ENCODE results near the gene SPG7.

The SPG7 gene

GRCh38 chr16:89563639-89564392 lies 55.6 kb downstream of the SPG7 start:
- TF ChIP-seq, protein P1, sequence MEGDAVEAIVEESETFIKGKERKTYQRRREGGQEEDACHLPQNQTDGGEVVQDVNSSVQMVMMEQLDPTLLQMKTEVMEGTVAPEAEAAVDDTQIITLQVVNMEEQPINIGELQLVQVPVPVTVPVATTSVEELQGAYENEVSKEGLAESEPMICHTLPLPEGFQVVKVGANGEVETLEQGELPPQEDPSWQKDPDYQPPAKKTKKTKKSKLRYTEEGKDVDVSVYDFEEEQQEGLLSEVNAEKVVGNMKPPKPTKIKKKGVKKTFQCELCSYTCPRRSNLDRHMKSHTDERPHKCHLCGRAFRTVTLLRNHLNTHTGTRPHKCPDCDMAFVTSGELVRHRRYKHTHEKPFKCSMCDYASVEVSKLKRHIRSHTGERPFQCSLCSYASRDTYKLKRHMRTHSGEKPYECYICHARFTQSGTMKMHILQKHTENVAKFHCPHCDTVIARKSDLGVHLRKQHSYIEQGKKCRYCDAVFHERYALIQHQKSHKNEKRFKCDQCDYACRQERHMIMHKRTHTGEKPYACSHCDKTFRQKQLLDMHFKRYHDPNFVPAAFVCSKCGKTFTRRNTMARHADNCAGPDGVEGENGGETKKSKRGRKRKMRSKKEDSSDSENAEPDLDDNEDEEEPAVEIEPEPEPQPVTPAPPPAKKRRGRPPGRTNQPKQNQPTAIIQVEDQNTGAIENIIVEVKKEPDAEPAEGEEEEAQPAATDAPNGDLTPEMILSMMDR (IDR thresholded peaks at IDR 0.05; ENCODE audit: control extremely low read depth, extremely low read depth, low read depth, missing control alignments): no peak
- POLR2A ChIA-PET: interaction anchor here (0.5 kb wide), 1 partner anchor 315 kb away, joined by 4 read pairs; no protein-coding TSS in a partner anchor
- CTCF ChIA-PET: interaction anchor here (0.6 to 2.8 kb wide), 3 partner anchors 12 to 228 kb away, joined by 3 to 8 read pairs (median 3); no protein-coding TSS in a partner anchor
- DNase-seq (ENCODE audit: extremely low spot score): no peak

DNA sequence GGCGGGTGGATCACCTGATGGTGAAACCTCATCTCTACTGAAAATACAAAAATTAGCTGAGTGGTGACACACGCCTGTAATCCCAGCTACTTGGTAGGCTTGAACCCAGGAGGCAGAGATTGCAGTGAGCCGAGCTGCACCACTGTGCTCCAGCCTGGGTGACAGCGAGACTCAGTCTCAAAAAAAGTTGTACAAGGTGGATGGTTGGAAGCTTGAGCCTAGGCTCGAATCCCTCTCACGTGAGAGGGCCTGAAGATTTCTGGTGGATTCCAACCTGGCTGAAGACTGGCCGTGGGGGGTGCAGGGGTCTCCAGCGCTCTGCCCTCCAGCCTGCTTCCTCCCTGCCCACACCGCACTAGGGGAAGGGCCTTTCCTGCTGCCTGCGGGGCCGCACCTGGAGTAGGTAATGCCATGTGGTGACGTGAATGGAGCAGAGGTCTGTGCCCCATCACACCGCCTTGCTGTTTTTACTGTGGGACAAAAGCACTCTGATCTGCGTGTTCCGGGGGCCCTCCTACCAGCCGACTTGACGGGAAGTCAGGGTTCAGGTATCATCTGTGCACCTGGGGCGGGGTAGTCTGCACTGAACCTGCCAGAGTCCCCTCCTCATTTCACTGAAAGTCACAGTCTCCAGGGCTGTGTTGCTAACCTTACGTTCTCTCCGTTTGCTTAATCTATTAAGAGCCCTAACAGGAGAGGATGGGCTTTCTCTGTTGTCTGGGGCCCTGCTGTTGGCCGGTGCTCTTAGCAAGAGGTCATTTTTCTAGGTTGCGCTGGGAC lies 56.5 kb downstream of the SPG7 start:
- CTCF ChIA-PET: interaction anchor here (0.6 to 2.8 kb wide), 5 partner anchors 10 to 229 kb away, joined by 3 to 8 read pairs (median 6); partner anchors contain the start of gene CPNE7
- POLR2A ChIA-PET: no interaction called here
- no peak for DNase-seq (ENCODE audit: extremely low spot score)
- TF ChIP-seq, protein P1 (IDR thresholded peaks at IDR 0.05; ENCODE audit: control extremely low read depth, extremely low read depth, low read depth, missing control alignments): no peak

- TF ChIP-seq, protein P1 (IDR thresholded peaks at IDR 0.05; ENCODE audit: control extremely low read depth, extremely low read depth, low read depth, missing control alignments): no peak
- POLR2A ChIA-PET: interaction anchor here (1.0 kb wide), 1 partner anchor 11 kb away, joined by 3 read pairs; no protein-coding TSS in a partner anchor
- no peak for DNase-seq (ENCODE audit: extremely low spot score)
- CTCF ChIA-PET: interaction anchor here (0.8 to 2.8 kb wide), 6 partner anchors 9 to 76 kb away, joined by 3 to 8 read pairs (median 6); partner anchors contain the start of gene CPNE7
Observed at GRCh38 chr16:89565256-89565505, 57.0 kb downstream of the SPG7 start.

- POLR2A ChIA-PET: interaction anchor here (0.5 to 1.0 kb wide), 2 partner anchors 11 to 296 kb away, joined by 3 to 4 read pairs; no protein-coding TSS in a partner anchor
- DNase-seq (ENCODE audit: extremely low spot score): peak; percentile 53
- CTCF ChIA-PET: interaction anchor here (0.8 to 2.8 kb wide), 8 partner anchors 8 to 236 kb away, joined by 3 to 8 read pairs (median 5); partner anchors contain the start of gene CPNE7
- TF ChIP-seq, protein P1 (IDR thresholded peaks at IDR 0.05; ENCODE audit: control extremely low read depth, extremely low read depth, low read depth, missing control alignments): peak; percentile 66
Observed at GRCh38 chr16:89565506-89566372, 57.5 kb downstream of the SPG7 start.

DNA sequence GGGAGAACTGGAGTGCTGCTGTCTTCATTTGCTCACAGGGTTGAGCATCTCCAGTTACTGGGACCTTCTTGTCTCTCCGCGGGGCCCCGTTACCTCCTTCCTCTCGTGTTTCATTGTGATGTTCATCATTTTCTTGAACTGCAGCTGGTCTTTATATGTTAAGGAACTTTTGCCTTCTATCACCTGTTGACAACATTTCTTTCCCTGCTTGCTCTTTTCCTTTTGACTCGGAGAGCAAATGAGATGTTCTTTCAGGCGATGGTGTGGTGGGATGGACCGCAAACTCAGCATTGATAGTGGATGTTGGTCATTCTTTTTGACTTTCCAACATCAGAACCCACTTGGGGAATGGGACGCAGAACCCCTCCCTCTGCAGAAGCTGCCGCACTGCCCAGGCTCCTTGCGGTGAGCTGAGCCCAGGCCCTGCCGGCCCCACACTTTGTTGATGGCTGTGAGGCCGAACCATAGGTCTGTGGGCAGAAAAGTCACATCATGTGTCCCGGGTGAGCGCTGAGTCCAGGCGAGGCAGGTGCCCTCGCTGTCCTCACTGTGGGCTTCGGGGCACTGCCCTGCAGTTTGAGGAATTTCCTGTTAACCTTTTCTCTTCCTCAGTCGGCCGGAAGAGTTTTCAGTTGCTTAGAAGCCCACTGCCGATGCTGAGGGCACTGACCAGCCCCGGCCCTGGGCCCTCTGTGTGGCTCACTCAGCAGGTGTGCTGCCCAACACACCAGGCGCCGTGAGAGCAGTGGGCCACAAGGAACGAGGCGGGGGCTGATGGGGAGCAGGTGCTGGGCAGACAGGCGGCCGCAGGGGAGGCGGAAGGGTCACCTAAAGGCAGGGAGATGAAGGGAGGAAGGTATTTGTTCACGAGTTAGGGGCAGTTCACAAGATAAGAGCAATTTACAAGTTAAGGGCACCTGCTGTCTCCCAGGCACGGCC lies 59.7 kb downstream of the SPG7 start:
- CTCF ChIA-PET: no interaction called here
- TF ChIP-seq, protein P1 (IDR thresholded peaks at IDR 0.05; ENCODE audit: control extremely low read depth, extremely low read depth, low read depth, missing control alignments): no peak
- POLR2A ChIA-PET: no interaction called here
- DNase-seq (ENCODE audit: extremely low spot score): no peak
